Gastrocnemius medialis (tissue), 4 donors: Measurements from ENCODE around the gene IMPA2. TPM values are rescaled to one million over a fixed set of nuclear protein-coding genes. Genes with fewer than 3 reads are reported as not detected.

ENCODE experiments used
- ATAC-seq, 2 donors: fragments of 150-250 bp; one replicate each; pipeline ENCODE4 v1.9.1; 2016
- DNase-seq, 2 donors: peaks; one replicate each; pipeline ENCODE4 v3.0.0-alpha.2; 2019
- H3K27ac ChIP-seq, 4 donors: fragments of 200-600 bp; sonication (generic); 1 replicate in 1 of 4; 2 replicates in 3 of 4; pipeline ENCODE4 v1.5.1; 2016 to 2018; ENCODE audit warnings: mild to moderate bottlenecking in 2 of 4, moderate library complexity in 1 of 4
- H3K27me3 ChIP-seq, 3 donors: fragments of 200-600 bp; sonication (generic) in 2 of 3; 1 replicate in 1 of 3; 2 replicates in 2 of 3; pipeline versions ENCODE4 v1.5.1 to v1.6.0; 2016 to 2019; ENCODE audit warnings: mild to moderate bottlenecking in 1 of 3, moderate library complexity in 1 of 3
- H3K36me3 ChIP-seq, 2 donors: fragments of 200-600 bp; sonication (generic) in 1 of 2; one replicate each; pipeline ENCODE4 v1.5.1; 2017 to 2018
- H3K4me1 ChIP-seq, 2 donors: fragments of 200-600 bp; sonication (generic) in 1 of 2; one replicate each; pipeline ENCODE4 v1.5.1; 2016 to 2017; ENCODE audit warnings: mild to moderate bottlenecking in 2 of 2
- H3K4me3 ChIP-seq, 4 donors: fragments of 200-600 bp; sonication (generic) in 3 of 4; 1 replicate in 1 of 4; 2 replicates in 3 of 4; pipeline ENCODE4 v1.5.1; 2016 to 2019; ENCODE audit warnings: mild to moderate bottlenecking in 2 of 4
- H3K9me3 ChIP-seq, 3 donors: fragments of 200-600 bp; sonication (generic) in 2 of 3; 1 replicate in 1 of 3; 2 replicates in 2 of 3; pipeline ENCODE4 v1.5.1; 2016 to 2019
- POLR2A ChIP-seq, 2 donors: fragments of 450-650 bp; IDR thresholded peaks; one replicate each; pipeline ENCODE4 v1.6.1; 2017; ENCODE audit warnings: antibody characterized with exemption in 2 of 2, mild to moderate bottlenecking in 2 of 2, moderate library complexity in 2 of 2
- in situ Hi-C, 4 donors: fragments of 200-750 bp; cut with MboI; loops; one replicate each; pipeline versions ENCODE4 v1.15.0 to v1.8.0; 2017; ENCODE audit warnings: low sequenced_read_pairs in 4 of 4
- intact Hi-C: fragments of 100-400 bp; cut with DNase I; formaldehyde crosslinking; loops from one replicate; pipeline ENCODE4 v1.15.1; 2023; ENCODE audit warnings: low total_unique reads
- total RNA-seq, 4 donors: library from RNA; depleted of rRNA; stranded (reverse); fragments of >200 nt; gene quantifications; one replicate each; pipeline versions ENCODE4 v1.1.0 to v1.2.3, GENCODE V29; 2016
- TF ChIP-seq, protein P1 (sequence below), 5 experiments: fragments of 450-650 bp in 3 of 5; fragments of 200-600 bp in 2 of 5; sonication (generic) in 2 of 5; IDR thresholded peaks in 4 of 5; conservative IDR thresholded peaks in 1 of 5; 1 replicate in 4 of 5; 2 replicates in 1 of 5; pipeline ENCODE4 v1.5.1; 2016 to 2019; ENCODE audit warnings: antibody characterized with exemption in 5 of 5, mild to moderate bottlenecking in 3 of 5, moderate library complexity in 3 of 5

IMPA2 gene
- total RNA-seq, 4 donors from 2014 or later, result 245 to 391 (median 274) TPM

GRCh38 chr18:12005538-12006487, 24.5 kb downstream of the IMPA2 start:
- no peak overlapping the region for H3K4me3 ChIP-seq
- H3K4me1 ChIP-seq, result peaks cover 3% of the 10 kb centered on the region in 2 donors
- TF ChIP-seq POLR2A (IDR thresholded peaks at IDR 0.05), result no peak
- TF ChIP-seq, protein P1, sequence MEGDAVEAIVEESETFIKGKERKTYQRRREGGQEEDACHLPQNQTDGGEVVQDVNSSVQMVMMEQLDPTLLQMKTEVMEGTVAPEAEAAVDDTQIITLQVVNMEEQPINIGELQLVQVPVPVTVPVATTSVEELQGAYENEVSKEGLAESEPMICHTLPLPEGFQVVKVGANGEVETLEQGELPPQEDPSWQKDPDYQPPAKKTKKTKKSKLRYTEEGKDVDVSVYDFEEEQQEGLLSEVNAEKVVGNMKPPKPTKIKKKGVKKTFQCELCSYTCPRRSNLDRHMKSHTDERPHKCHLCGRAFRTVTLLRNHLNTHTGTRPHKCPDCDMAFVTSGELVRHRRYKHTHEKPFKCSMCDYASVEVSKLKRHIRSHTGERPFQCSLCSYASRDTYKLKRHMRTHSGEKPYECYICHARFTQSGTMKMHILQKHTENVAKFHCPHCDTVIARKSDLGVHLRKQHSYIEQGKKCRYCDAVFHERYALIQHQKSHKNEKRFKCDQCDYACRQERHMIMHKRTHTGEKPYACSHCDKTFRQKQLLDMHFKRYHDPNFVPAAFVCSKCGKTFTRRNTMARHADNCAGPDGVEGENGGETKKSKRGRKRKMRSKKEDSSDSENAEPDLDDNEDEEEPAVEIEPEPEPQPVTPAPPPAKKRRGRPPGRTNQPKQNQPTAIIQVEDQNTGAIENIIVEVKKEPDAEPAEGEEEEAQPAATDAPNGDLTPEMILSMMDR (IDR thresholded peaks at IDR 0.05 in 4 of 5, conservative IDR thresholded peaks at IDR 0.05 in 1 of 5), result no peak
- in situ Hi-C loops (loop anchor here in 1 of 4 donors (25.0 kb wide), 1 partner anchor 269 kb away; no protein-coding TSS in a partner anchor), intact Hi-C loops (no loop called here)
- H3K9me3 ChIP-seq, result no peaks in the 10 kb centered on the region
- peaks cover 0 to 41% of the 10 kb centered on the region in 2 donors for H3K36me3 ChIP-seq
- peak overlapping the region in 1 of 4 donors; percentile 11 for H3K27ac ChIP-seq
- DNase-seq (no peak), ATAC-seq (no peak)
- H3K27me3 ChIP-seq, result no peaks in the 10 kb centered on the region

DNA sequence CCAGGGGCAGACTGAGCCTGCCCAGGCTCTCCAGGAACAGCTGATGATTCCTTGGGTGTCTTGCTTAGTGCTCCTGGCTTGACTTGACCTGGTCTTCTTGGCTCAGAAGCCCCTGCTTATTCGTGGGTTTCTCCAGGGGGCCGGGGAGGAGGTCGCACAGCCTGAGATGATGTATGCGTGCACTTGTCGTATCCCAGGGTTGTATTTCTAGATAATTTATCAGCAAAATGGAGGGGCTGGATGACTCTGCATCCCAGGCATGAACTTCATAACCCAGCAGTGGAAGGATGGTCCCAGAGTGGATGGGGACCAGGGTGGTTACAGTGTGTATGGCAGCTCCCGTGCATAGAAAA, 25.2 kb downstream of the IMPA2 start:
- DNase-seq (no peak), ATAC-seq (no peak)
- H3K27me3 ChIP-seq, result no peaks in the 10 kb centered on the region
- intact Hi-C loops, result no loop called here
- peaks cover 0 to 44% of the 10 kb centered on the region in 2 donors for H3K36me3 ChIP-seq
- TF ChIP-seq, protein P1 (IDR thresholded peaks at IDR 0.05 in 4 of 5, conservative IDR thresholded peaks at IDR 0.05 in 1 of 5), result no peak
- no peak for TF ChIP-seq POLR2A (IDR thresholded peaks at IDR 0.05)
- H3K9me3 ChIP-seq, result no peaks in the 10 kb centered on the region
- in situ Hi-C loops, result loop anchor here in 1 of 4 donors (25.0 kb wide), 1 partner anchor 269 kb away; no protein-coding TSS in a partner anchor
- peaks cover 3% of the 10 kb centered on the region in 2 donors for H3K4me1 ChIP-seq
- H3K4me3 ChIP-seq, result no peak overlapping the region
- H3K27ac ChIP-seq, result peak overlapping the region in 1 of 4 donors; percentile 11

DNA sequence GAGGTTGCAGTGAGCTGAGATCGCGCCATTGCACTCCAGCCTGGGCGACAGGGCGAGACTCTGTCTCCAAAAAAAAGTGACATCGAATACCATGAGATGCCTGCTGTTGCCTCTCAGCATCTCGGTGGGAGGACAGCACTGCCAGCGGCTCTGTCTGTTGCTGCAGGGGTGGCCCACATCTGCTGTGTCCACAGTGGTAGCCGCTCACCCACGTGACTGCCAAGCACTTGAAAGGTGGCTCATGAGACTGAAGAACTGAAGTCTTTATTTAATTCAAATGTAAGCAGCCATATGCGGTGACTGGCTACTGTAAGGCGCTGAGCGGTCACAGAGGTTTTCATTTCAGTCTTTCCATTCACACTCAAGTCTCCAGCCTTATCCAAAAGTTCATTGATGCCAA, 25.8 kb downstream of the IMPA2 start:
- H3K36me3 ChIP-seq, result peaks cover 0 to 40% of the 10 kb centered on the region in 2 donors
- no peaks in the 10 kb centered on the region for H3K27me3 ChIP-seq
- H3K4me3 ChIP-seq, result no peak overlapping the region
- no peaks in the 10 kb centered on the region for H3K9me3 ChIP-seq
- in situ Hi-C loops, result loop anchor here in 1 of 4 donors (25.0 kb wide), 1 partner anchor 270 kb away; no protein-coding TSS in a partner anchor
- intact Hi-C loops, result no loop called here
- DNase-seq (no peak), ATAC-seq (no peak)
- H3K4me1 ChIP-seq, result peaks cover 3% of the 10 kb centered on the region in 2 donors
- H3K27ac ChIP-seq, result no peak overlapping the region
- no peak for TF ChIP-seq POLR2A (IDR thresholded peaks at IDR 0.05)
- TF ChIP-seq, protein P1 (IDR thresholded peaks at IDR 0.05 in 4 of 5, conservative IDR thresholded peaks at IDR 0.05 in 1 of 5), result no peak

GRCh38 chr18:12008181-12008767, 27.0 kb downstream of the IMPA2 start:
- Histone ChIP-seq H3K27ac (no peak overlapping the region), H3K36me3 (peaks cover 0 to 40% of the 10 kb centered on the region in 2 donors), H3K27me3 (no peaks in the 10 kb centered on the region), H3K4me1 (peaks cover 2 to 7% of the 10 kb centered on the region in 2 donors), H3K4me3 (no peak overlapping the region), H3K9me3 (no peaks in the 10 kb centered on the region)
- ATAC-seq (no peak), DNase-seq (peak in 1 of 2 donors; percentile 3)
- TF ChIP-seq POLR2A (IDR thresholded peaks at IDR 0.05), result no peak
- in situ Hi-C loops, result loop anchor here in 1 of 4 donors (25.0 kb wide), 1 partner anchor 271 kb away; no protein-coding TSS in a partner anchor
- intact Hi-C loops, result no loop called here
